Prostate gland (tissue), 2 donors: ENCODE measurements around the gene TEKT3. TPM values are rescaled to one million over a fixed set of nuclear protein-coding genes. Genes with fewer than 3 reads are reported as not detected.

Experiments
- DNase-seq: peaks from one replicate; pipeline ENCODE4 v3.0.0-alpha.2; 2019; ENCODE audit warnings: low spot score
- H3K27ac ChIP-seq, 2 donors: fragments of 200-600 bp; sonication (generic); 2 replicates each; pipeline ENCODE4 v1.5.1; 2017 to 2019
- H3K27me3 ChIP-seq: fragments of 200-600 bp; sonication (generic); replicated peaks from 2 replicates; pipeline ENCODE4 v1.5.1; 2019; ENCODE audit not compliant: insufficient read depth
- H3K36me3 ChIP-seq, 2 donors: fragments of 200-600 bp; sonication (generic); 1 replicate in 1 of 2; 2 replicates in 1 of 2; pipeline versions ENCODE4 v1.5.1 to v1.8.1; 2017 to 2019
- H3K4me1 ChIP-seq: fragments of 200-600 bp; sonication (generic); replicated peaks from 2 replicates; pipeline ENCODE4 v1.5.1; 2019
- H3K4me3 ChIP-seq, 2 donors: fragments of 200-600 bp; sonication (generic); 2 replicates each; pipeline ENCODE4 v1.5.1; 2017 to 2019
- H3K9me3 ChIP-seq: fragments of 200-600 bp; sonication (generic); 2 replicates; pipeline ENCODE4 v1.5.1; 2017
- POLR2A ChIP-seq: fragments of 450-650 bp; IDR thresholded peaks from one replicate; pipeline ENCODE4 v1.6.1; 2016; ENCODE audit warnings: antibody characterized with exemption, mild to moderate bottlenecking
- POLR2AphosphoS5 ChIP-seq: sonication (generic); formaldehyde crosslinking; IDR thresholded peaks from one replicate; pipeline ENCODE4 v1.6.1; 2017; ENCODE audit warnings: antibody characterized with exemption
- WGBS: methylation state at CpG from one replicate; pipeline ENCODE4 v1.1.5; 2018; 5-methylcytosine and 5-hydroxymethylcytosine counted together
- intact Hi-C: fragments of 100-400 bp; cut with DNase I; formaldehyde crosslinking; loops from one replicate; pipeline ENCODE4 v1.14.2; 2022
- total RNA-seq, 2 donors: library from RNA; depleted of rRNA; stranded (reverse); fragments of >200 nt; gene quantifications; one replicate each; pipeline ENCODE4 v1.1.0, GENCODE V29; 2016
- TF ChIP-seq, protein P1 (sequence below), 4 experiments: fragments of 200-600 bp in 2 of 4; fragments of 450-650 bp in 2 of 4; sonication (generic) in 2 of 4; IDR thresholded peaks; 1 replicate in 3 of 4; 2 replicates in 1 of 4; pipeline ENCODE4 v1.5.1; 2016 to 2019; ENCODE audit warnings: antibody characterized with exemption in 4 of 4, mild to moderate bottlenecking in 2 of 4, moderate library complexity in 2 of 4

TEKT3 gene
- total RNA-seq, 2 donors from 2014 or later: 3.2 TPM; not detected in 1

DNA sequence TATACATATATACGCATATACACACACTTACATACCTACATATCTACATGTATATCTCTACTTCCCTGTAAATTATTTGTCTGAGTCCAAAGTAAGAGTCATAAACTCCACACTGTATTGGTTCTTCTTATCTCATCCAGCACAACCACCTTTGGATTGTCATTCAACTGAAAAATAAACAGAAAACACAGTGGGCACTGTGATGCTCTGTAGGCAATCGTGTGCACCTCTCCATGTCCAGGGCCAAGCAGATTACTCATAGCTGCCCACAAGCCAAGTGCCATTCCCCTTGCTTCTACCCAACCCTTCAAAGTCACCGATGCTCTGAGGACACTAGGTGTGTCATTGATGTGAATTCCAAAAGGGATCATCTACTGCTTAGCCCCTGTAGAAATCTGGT lies 12.9 kb upstream of the TEKT3 start:
- intact Hi-C loops: loop anchor here (5.0 to 10.0 kb wide), 4 partner anchors 38 to 101 kb away; no protein-coding TSS in a partner anchor
- Histone ChIP-seq H3K4me3 (no peak overlapping the region), H3K9me3 (no peaks in the 10 kb centered on the region), H3K36me3 (no peaks in the 10 kb centered on the region), H3K27ac (no peak overlapping the region), H3K4me1 (no peaks in the 10 kb centered on the region), H3K27me3 (no peaks in the 10 kb centered on the region)
- no peak for TF ChIP-seq POLR2AphosphoS5
- no peak for TF ChIP-seq POLR2A
- DNase-seq: no peak
- WGBS: 91% methylated on average over 3 of the region's 3 CpGs

DNA sequence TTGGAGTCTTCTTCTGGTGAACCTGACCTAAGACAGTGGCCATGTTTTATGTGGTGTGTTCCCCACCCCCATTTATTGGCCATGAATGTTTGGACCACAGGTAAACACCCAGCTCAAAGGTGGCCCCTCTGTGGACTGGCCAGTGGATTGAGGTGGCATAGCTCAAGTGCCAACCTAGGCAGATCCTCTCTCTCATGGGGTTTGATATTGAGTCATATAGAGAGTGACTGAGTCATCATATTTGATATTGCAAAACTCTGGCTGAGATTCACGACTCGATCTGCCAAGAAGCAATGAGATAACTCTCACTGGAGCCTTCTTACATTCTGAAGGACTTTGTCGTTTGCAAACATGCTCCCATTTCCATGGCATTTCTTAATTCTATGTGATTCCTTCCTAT lies 10.5 kb upstream of the TEKT3 start:
- TF ChIP-seq POLR2A (no peak), POLR2AphosphoS5 (no peak)
- TF ChIP-seq, protein P1, sequence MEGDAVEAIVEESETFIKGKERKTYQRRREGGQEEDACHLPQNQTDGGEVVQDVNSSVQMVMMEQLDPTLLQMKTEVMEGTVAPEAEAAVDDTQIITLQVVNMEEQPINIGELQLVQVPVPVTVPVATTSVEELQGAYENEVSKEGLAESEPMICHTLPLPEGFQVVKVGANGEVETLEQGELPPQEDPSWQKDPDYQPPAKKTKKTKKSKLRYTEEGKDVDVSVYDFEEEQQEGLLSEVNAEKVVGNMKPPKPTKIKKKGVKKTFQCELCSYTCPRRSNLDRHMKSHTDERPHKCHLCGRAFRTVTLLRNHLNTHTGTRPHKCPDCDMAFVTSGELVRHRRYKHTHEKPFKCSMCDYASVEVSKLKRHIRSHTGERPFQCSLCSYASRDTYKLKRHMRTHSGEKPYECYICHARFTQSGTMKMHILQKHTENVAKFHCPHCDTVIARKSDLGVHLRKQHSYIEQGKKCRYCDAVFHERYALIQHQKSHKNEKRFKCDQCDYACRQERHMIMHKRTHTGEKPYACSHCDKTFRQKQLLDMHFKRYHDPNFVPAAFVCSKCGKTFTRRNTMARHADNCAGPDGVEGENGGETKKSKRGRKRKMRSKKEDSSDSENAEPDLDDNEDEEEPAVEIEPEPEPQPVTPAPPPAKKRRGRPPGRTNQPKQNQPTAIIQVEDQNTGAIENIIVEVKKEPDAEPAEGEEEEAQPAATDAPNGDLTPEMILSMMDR (IDR thresholded peaks at IDR 0.05): no peak
- WGBS: 74% methylated on average over 3 of the region's 3 CpGs
- Histone ChIP-seq H3K36me3 (no peaks in the 10 kb centered on the region), H3K27me3 (no peaks in the 10 kb centered on the region), H3K27ac (no peak overlapping the region), H3K9me3 (no peaks in the 10 kb centered on the region), H3K4me1 (no peaks in the 10 kb centered on the region), H3K4me3 (no peak overlapping the region)
- no peak for DNase-seq
- intact Hi-C loops: loop anchor here (5.0 to 10.0 kb wide), 4 partner anchors 40 to 103 kb away; no protein-coding TSS in a partner anchor

DNA sequence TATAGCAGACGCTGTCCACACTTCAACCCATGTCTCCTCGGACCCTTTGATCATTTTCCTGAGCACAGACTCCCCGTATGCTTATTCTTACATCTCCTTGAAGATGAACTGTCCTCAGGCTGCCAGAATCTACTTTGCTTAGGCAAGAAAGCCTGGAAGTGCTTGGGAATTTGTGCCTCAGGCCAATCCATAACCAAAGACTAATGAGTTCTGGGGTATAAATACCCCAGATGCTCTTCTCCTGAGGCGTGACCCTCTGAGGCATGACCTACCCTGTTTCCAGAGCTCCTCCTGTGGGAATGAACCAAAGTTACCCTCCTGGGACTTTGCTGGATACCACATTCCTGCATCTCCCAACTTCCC lies 10.1 kb upstream of the TEKT3 start:
- intact Hi-C loops: loop anchor here (5.0 to 10.0 kb wide), 4 partner anchors 41 to 103 kb away; no protein-coding TSS in a partner anchor
- Histone ChIP-seq H3K27ac (peak overlapping the region in 1 of 2 donors; percentile 41), H3K27me3 (no peaks in the 10 kb centered on the region), H3K9me3 (no peaks in the 10 kb centered on the region), H3K4me3 (no peak overlapping the region), H3K36me3 (no peaks in the 10 kb centered on the region), H3K4me1 (no peaks in the 10 kb centered on the region)
- DNase-seq: no peak
- TF ChIP-seq, protein P1 (IDR thresholded peaks at IDR 0.05): no peak
- TF ChIP-seq POLR2A (no peak), POLR2AphosphoS5 (no peak)
- 30% methylated on average over 4 of the region's 4 CpGs for WGBS

DNA sequence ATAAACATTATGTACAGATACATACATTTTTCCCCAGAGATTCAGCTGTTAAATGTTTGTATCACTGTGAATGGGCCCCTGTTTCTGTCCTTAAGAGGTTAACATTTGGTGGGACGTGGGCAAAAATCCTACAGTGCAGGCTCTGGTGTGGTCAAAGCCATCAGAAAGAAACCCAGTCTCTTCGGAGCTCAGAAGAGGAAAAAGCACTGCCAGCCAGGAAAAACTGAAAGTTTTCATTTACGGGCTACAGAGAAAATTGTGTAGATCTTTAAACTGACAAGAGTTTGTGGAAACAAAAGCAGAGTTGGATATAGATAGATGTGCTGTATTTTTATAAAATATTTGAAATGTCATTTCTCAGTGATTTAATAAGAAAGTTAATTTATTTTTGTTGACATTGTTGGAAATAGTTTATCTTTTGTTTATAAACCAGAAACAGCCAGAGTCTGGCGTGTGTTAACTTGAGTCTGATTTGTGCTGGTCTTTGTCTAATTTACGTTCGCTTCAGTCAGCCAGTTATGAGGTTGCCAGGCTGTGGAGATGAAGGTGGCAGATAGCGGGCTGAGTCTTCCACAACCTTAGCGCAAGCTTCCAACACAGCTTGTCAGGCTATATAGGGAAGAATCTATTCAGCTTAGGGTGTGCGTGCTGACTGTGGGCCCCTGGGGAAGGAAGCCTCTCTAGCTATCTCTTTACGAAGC lies 9.5 kb upstream of the TEKT3 start:
- Histone ChIP-seq H3K9me3 (no peaks in the 10 kb centered on the region), H3K36me3 (no peaks in the 10 kb centered on the region), H3K27ac (peak overlapping the region in 1 of 2 donors; percentile 41), H3K4me3 (no peak overlapping the region), H3K27me3 (no peaks in the 10 kb centered on the region), H3K4me1 (no peaks in the 10 kb centered on the region)
- intact Hi-C loops: loop anchor here (5.0 to 10.0 kb wide), 4 partner anchors 41 to 104 kb away; no protein-coding TSS in a partner anchor
- 10% methylated on average over 10 of the region's 10 CpGs for WGBS
- peak; percentile 9 for DNase-seq
- TF ChIP-seq, protein P1 (IDR thresholded peaks at IDR 0.05): no peak
- TF ChIP-seq POLR2AphosphoS5 (no peak), POLR2A (no peak)

DNA sequence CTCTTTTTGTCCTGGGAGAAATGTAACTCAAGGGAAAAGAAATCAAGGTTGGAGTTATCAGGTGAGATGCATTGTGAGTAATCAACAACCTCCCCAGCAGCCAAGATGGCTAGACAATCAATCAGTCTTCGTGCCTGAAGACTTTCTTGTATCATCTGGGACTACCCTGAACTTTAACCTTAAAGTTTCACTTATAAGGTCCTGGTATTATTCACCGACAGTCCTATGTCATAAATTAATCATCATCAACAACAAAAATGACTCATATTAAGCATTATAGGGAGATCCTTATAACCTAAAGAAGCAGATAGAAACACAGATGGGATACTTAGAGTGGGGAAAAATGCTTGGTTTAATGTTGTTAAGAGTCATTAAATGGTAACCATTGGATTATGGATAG lies 7.7 kb upstream of the TEKT3 start:
- H3K4me3 ChIP-seq: no peak overlapping the region
- intact Hi-C loops: no loop called here
- no peak for DNase-seq
- no peaks in the 10 kb centered on the region for H3K4me1 ChIP-seq
- TF ChIP-seq, protein P1 (IDR thresholded peaks at IDR 0.05): no peak
- TF ChIP-seq POLR2A (no peak), POLR2AphosphoS5 (no peak)
- WGBS: 74% methylated on average over 2 of the region's 2 CpGs
- no peaks in the 10 kb centered on the region for H3K9me3 ChIP-seq
- H3K27ac ChIP-seq: no peak overlapping the region
- H3K36me3 ChIP-seq: no peaks in the 10 kb centered on the region
- H3K27me3 ChIP-seq: no peaks in the 10 kb centered on the region
